Smooth muscle cell (in vitro differentiated cells): ENCODE results near the gene ADAMTS9. TPM values are rescaled to one million over a fixed set of nuclear protein-coding genes. Genes with fewer than 3 reads are reported as not detected.

Experiments
- DNase-seq: peaks from one replicate; lab custom pipeline; 2025; ENCODE audit not compliant: unreplicated experiment; lab: John Stamatoyannopoulos, UW
- H2AFZ ChIP-seq: fragments of 200-600 bp; sonication (generic); 2 replicates; pipeline ENCODE4 v1.6.0; 2016; ENCODE audit warnings: antibody characterized with exemption, low read depth, mild to moderate bottlenecking
- H3F3A ChIP-seq: fragments of 200-600 bp; sonication (generic); 2 replicates; pipeline ENCODE4 v1.6.0; 2017; ENCODE audit warnings: antibody characterized with exemption, low read depth
- H3K27ac ChIP-seq: fragments of 200-600 bp; sonication (generic); 2 replicates; pipeline ENCODE4 v1.5.1; 2016; ENCODE audit warnings: low read depth, mild to moderate bottlenecking
- H3K27me3 ChIP-seq: fragments of 200-600 bp; sonication (generic); 2 replicates; pipeline ENCODE4 v1.6.1; 2016; ENCODE audit warnings: low read depth, mild to moderate bottlenecking
- H3K36me3 ChIP-seq: fragments of 200-600 bp; sonication (generic); 2 replicates; pipeline ENCODE4 v1.5.1; 2016; ENCODE audit warnings: low read depth
- H3K4me1 ChIP-seq: fragments of 200-600 bp; sonication (generic); 2 replicates; pipeline ENCODE4 v1.5.1; 2016; ENCODE audit warnings: low read depth
- H3K4me2 ChIP-seq: fragments of 200-600 bp; sonication (generic); 2 replicates; pipeline ENCODE4 v1.6.0; 2016; ENCODE audit warnings: mild to moderate bottlenecking
- H3K4me3 ChIP-seq: fragments of 200-600 bp; sonication (generic); 2 replicates; pipeline ENCODE4 v1.5.1; 2016; ENCODE audit warnings: mild to moderate bottlenecking
- H3K79me2 ChIP-seq: fragments of 200-600 bp; sonication (generic); 2 replicates; pipeline ENCODE4 v1.6.0; 2016; ENCODE audit warnings: low read depth, mild to moderate bottlenecking
- H3K9ac ChIP-seq: fragments of 200-600 bp; sonication (generic); 2 replicates; pipeline ENCODE4 v1.6.0; 2016; ENCODE audit warnings: low read depth
- H3K9me3 ChIP-seq: fragments of 200-600 bp; sonication (generic); replicated peaks from 2 replicates; pipeline ENCODE4 v1.5.1; 2016; ENCODE audit warnings: low read depth
- H4K20me1 ChIP-seq: fragments of 200-600 bp; sonication (generic); 2 replicates; pipeline ENCODE4 v1.6.0; 2016; ENCODE audit warnings: low read depth
- CTCF ChIP-seq: fragments of 200-600 bp; sonication (generic); IDR thresholded peaks from 2 replicates; pipeline ENCODE4 v1.5.1; 2017; ENCODE audit warnings: borderline replicate concordance, mild to moderate bottlenecking, antibody characterized with exemption; ENCODE audit not compliant: insufficient read depth, poor library complexity, severe bottlenecking
- WGBS: methylation state at CpG from one replicate; pipeline ENCODE4 v1.1.7; 2016; ENCODE audit warnings: low lambda C conversion rate; 5-methylcytosine and 5-hydroxymethylcytosine counted together
- polyA plus RNA-seq: library from polyadenylated mRNA; unstranded; fragments of >200 nt; fragmentation: Nextera tagmentation; extraction: Ambion mirVana; gene quantifications from 2 replicates; pipeline ENCODE4 v1.2.1, GENCODE V29; 2016
- total RNA-seq: library from RNA; depleted of rRNA; stranded (reverse); fragments of >200 nt; gene quantifications from 2 replicates; pipeline ENCODE4 v1.2.3, GENCODE V29; 2014

Gene ADAMTS9
- total and polyA plus RNA-seq, 2 experiments from 2014 or later: 18.7 to 66.6 TPM

DNA sequence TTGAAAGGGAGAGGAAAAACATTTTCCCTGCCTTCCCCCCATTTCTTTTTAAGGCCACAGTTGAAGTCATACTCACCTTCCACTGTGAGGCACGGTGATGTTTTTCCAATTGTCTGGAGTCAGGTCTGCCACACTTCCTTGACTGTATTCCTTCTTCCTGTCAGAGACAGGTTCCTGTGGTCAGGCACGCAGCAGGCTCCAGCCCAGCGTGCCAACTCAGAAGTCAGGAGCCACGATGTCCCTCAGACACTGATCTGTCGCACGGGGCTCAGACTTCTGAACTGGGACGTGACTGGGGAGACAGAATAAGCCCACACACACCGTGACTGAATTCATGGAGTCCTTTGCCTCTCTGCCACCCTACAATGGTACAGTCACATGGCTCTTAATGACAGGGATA lies 41.2 kb upstream of the ADAMTS9 start:
- no peak for TF ChIP-seq CTCF
- 83% methylated on average over 8 of the region's 8 CpGs for WGBS
- H4K20me1 ChIP-seq: no peaks in the 10 kb centered on the region

DNA sequence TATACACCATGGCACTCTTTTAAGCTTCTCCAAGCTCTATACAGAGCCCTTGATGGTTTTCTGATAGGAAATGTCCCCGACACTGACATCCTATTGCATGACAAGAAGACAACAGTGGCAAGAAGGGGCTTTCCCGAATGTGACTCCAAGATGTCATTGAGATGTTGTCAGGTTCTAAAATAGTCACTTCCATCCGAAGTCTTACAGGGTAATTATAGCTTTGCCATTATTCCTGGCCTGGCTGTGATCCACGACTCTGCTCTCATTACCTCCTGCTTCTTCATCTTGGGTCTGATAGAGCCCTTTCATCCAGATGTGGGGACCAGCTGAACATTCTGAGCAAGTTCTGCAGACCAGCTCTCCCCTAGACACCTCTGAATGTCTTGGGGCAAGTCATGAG lies 40.6 kb upstream of the ADAMTS9 start:
- H3K27me3 ChIP-seq: no peaks in the 10 kb centered on the region
- H3K9ac ChIP-seq: no peak overlapping the region
- no peak for TF ChIP-seq CTCF
- H2AFZ ChIP-seq: no peak overlapping the region
- H3K79me2 ChIP-seq: no peaks in the 10 kb centered on the region
- no peak for DNase-seq
- H3K4me2 ChIP-seq: no peak overlapping the region
- no peak overlapping the region for H3K27ac ChIP-seq
- 65% methylated on average over 4 of the region's 4 CpGs for WGBS
- H3K4me3 ChIP-seq: no peak overlapping the region
- peaks cover 18% of the 10 kb centered on the region for H3K4me1 ChIP-seq
- no peaks in the 10 kb centered on the region for H3K9me3 ChIP-seq
- no peaks in the 10 kb centered on the region for H3K36me3 ChIP-seq
- H4K20me1 ChIP-seq: no peaks in the 10 kb centered on the region
- H3F3A ChIP-seq: no peaks in the 10 kb centered on the region

More for the DNA sequence above, 41.2 kb upstream of the ADAMTS9 start:
- H3K27me3 ChIP-seq: no peaks in the 10 kb centered on the region
- H3K79me2 ChIP-seq: no peaks in the 10 kb centered on the region
- H3K9me3 ChIP-seq: no peaks in the 10 kb centered on the region
- no peaks in the 10 kb centered on the region for H3F3A ChIP-seq
- H3K9ac ChIP-seq: no peak overlapping the region
- DNase-seq: no peak
- no peak overlapping the region for H3K27ac ChIP-seq
- H3K4me2 ChIP-seq: no peak overlapping the region
- no peak overlapping the region for H3K4me3 ChIP-seq
- H3K36me3 ChIP-seq: no peaks in the 10 kb centered on the region
- H2AFZ ChIP-seq: no peak overlapping the region
- H3K4me1 ChIP-seq: peaks cover 18% of the 10 kb centered on the region

GRCh38 chr3:64726414-64727090 lies 38.8 kb upstream of the ADAMTS9 start:
- Histone ChIP-seq H3K27ac (no peak overlapping the region), H3F3A (no peaks in the 10 kb centered on the region), H3K27me3 (no peaks in the 10 kb centered on the region), H3K9me3 (no peaks in the 10 kb centered on the region), H3K4me3 (no peak overlapping the region), H2AFZ (no peak overlapping the region), H3K79me2 (no peaks in the 10 kb centered on the region), H3K36me3 (no peaks in the 10 kb centered on the region), H3K9ac (no peak overlapping the region), H4K20me1 (no peaks in the 10 kb centered on the region), H3K4me1 (peaks cover 18% of the 10 kb centered on the region), H3K4me2 (peak overlapping the region; percentile 18)
- TF ChIP-seq CTCF: no peak
- DNase-seq: no peak
- WGBS: 61% methylated on average over 3 of the region's 3 CpGs

DNA sequence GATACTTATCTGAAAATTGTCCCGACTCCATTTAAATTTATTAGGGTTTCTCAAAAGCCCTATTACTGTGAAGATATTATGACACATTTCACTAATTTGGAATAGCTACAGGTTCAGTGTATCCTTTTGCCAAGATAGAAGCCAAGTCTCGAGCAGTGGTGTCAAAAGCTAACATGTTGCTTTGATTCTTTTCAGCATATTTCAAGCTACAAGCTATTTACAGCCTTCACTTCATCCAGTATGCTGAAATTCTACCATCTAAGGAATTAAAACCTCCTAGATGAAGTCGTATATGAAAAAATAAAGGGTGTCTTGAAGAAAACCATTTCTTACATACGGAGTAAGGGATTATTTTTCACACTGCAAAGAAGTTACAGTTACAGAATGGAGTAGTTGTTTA lies 31.2 kb upstream of the ADAMTS9 start:
- DNase-seq: no peak
- no peak overlapping the region for H3K27ac ChIP-seq
- H3K27me3 ChIP-seq: no peaks in the 10 kb centered on the region
- no peaks in the 10 kb centered on the region for H3K36me3 ChIP-seq
- no peak overlapping the region for H3K9ac ChIP-seq
- H3F3A ChIP-seq: no peaks in the 10 kb centered on the region
- no peak overlapping the region for H3K4me3 ChIP-seq
- no peaks in the 10 kb centered on the region for H3K9me3 ChIP-seq
- H3K4me1 ChIP-seq: no peaks in the 10 kb centered on the region
- no peaks in the 10 kb centered on the region for H4K20me1 ChIP-seq
- WGBS: 89% methylated on average over 4 of the region's 4 CpGs
- H3K4me2 ChIP-seq: no peak overlapping the region
- H2AFZ ChIP-seq: no peak overlapping the region
- H3K79me2 ChIP-seq: no peaks in the 10 kb centered on the region
- TF ChIP-seq CTCF: no peak
